Panc1 (cell line): ENCODE results near the gene CPT1C. TPM values are rescaled to one million over a fixed set of nuclear protein-coding genes. Genes with fewer than 3 reads are reported as not detected.
A peak's percentile ranks its signal among the peaks of the same experiment; 100 is the strongest.

Source experiments
- ATAC-seq: fragments of 200-7000 bp; cut with Tn5 transposase; 2 replicates; pipeline ENCODE4 v1.9.1; 2020; ENCODE audit warnings: mild to moderate bottlenecking, moderate library complexity
- BruUV-seq: library from RNA; stranded (reverse); fragments of 400-500 nt; replicated peaks from 2 replicates; lab custom pipeline; 2021; lab: Mats Ljungman, UMichigan
- CTCF ChIA-PET: fragments of 300-600 bp; sonication (Branson Sonifier 250); formaldehyde crosslinking; loops from one replicate; lab custom pipeline; 2022; ENCODE audit warnings: antibody characterized with exemption; lab: Charles Lee
- POLR2A ChIA-PET: fragments of 300-600 bp; sonication (Branson Sonifier 250); formaldehyde crosslinking; loops from one replicate; lab custom pipeline; 2022; ENCODE audit warnings: antibody characterized with exemption; lab: Charles Lee
- DNase-seq: peaks from one replicate; pipeline ENCODE4 v3.0.0-alpha.2; 2010; ENCODE audit warnings: low read depth, low spot score
- H3K27ac ChIP-seq: 2 replicates; pipeline ENCODE4 v1.5.1; 2011; ENCODE audit warnings: mild to moderate bottlenecking, low read length, inconsistent platforms
- H3K27me3 ChIP-seq: fragments of 200-500 bp; sonication (Bioruptor generic); 2 replicates; pipeline ENCODE4 v1.6.0; 2014; ENCODE audit warnings: low read length, inconsistent platforms; ENCODE audit not compliant: control insufficient read depth, insufficient read depth
- H3K36me3 ChIP-seq: fragments of 200-500 bp; sonication (Bioruptor generic); 2 replicates; pipeline ENCODE4 v1.5.1; 2014; ENCODE audit warnings: inconsistent platforms, mild to moderate bottlenecking, low read length, moderate library complexity; ENCODE audit not compliant: control insufficient read depth, insufficient read depth
- H3K4me1 ChIP-seq: 2 replicates; pipeline ENCODE4 v1.5.1; 2011; ENCODE audit warnings: inconsistent platforms, mild to moderate bottlenecking, low read length, moderate library complexity; ENCODE audit not compliant: control insufficient read depth, insufficient read depth
- H3K4me3 ChIP-seq, 2 experiments: 2 replicates each; pipeline ENCODE4 v1.5.1; 2011 to 2012; ENCODE audit warnings: low read depth in 2 of 2, low read length in 2 of 2, mild to moderate bottlenecking in 2 of 2, inconsistent platforms in 1 of 2, moderate library complexity in 1 of 2
- H3K9me3 ChIP-seq: fragments of 200-500 bp; sonication (Bioruptor generic); 2 replicates; pipeline ENCODE4 v1.5.1; 2014; ENCODE audit warnings: low read depth, mild to moderate bottlenecking, inconsistent platforms, low read length, moderate library complexity; ENCODE audit not compliant: control insufficient read depth, insufficient read depth
- POLR2AphosphoS5 ChIP-seq: IDR thresholded peaks from 2 replicates; pipeline ENCODE4 v1.6.1; 2012; ENCODE audit warnings: mild to moderate bottlenecking, low read depth, low read length, moderate library complexity
- SIN3A ChIP-seq: IDR thresholded peaks from 2 replicates; pipeline ENCODE4 v1.6.1; 2012; ENCODE audit warnings: low read depth, mild to moderate bottlenecking, low read length, moderate library complexity, borderline replicate concordance; ENCODE audit not compliant: insufficient read depth
- TCF7L2 ChIP-seq: IDR thresholded peaks from 2 replicates; pipeline ENCODE4 v1.6.1; 2011; ENCODE audit warnings: mild to moderate bottlenecking, low read depth, low read length, inconsistent platforms
- in situ Hi-C: cut with HindIII; loops from 2 replicates; pipeline ENCODE4 v1.10.0; 2016; ENCODE audit warnings: low sequenced_read_pairs, low pct_unique_long_range_greater_than_20kb
- intact Hi-C: fragments of 100-400 bp; cut with micrococcal nuclease; formaldehyde crosslinking; loops from one replicate; pipeline ENCODE4 v1.10.0; 2022; ENCODE audit not compliant: unreplicated experiment
- total RNA-seq: library from RNA; stranded (reverse); gene quantifications from one replicate; pipeline ENCODE4 v1.2.1, GENCODE V29; 2021; ENCODE audit not compliant: unreplicated experiment
- TF ChIP-seq, protein P1 (sequence below): fragments of 450-650 bp; IDR thresholded peaks from 2 replicates; pipeline ENCODE4 v1.5.1; 2017; ENCODE audit warnings: mild to moderate bottlenecking
- TF ChIP-seq, protein P2 (sequence below), 2 experiments: IDR thresholded peaks; 2 replicates each; pipeline ENCODE4 v1.6.1; 2011 to 2012; ENCODE audit warnings: low read depth in 2 of 2, control low read depth in 1 of 2, low read length in 1 of 2, mild to moderate bottlenecking in 1 of 2, moderate library complexity in 1 of 2; ENCODE audit not compliant: insufficient read depth in 1 of 2

CPT1C gene
- total RNA-seq, 1 experiment from 2014 or later = 0.23 TPM

DNA sequence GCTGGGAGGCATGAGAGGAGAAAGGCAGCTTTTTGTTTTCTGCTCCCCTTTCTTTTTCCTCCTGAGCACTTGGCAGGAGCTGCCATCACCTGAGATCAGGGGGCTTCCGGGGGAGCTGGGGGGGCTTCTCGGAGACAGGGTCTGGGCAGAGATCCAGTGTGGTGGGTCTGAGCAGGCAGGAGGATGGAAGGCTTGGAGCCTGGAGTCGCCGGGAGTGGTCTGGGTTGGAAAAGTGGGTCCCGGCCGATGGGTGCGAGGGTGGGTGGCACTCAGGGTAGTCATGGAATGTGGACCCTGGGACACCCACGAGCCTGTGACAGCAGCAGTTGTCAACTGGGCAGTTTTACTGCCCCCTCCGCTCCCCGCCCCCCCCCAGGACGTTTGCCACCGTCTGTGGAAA lies 3.8 kb upstream of the CPT1C start:
- DNase-seq = no peak
- ChIA-PET POLR2A (no interaction called here), CTCF (no interaction called here)
- intact Hi-C loops = no loop called here
- H3K36me3 ChIP-seq = peaks cover 4% of the 10 kb centered on the region; the same call in 1 of the 2 replicates
- 0 out of 2 replicates have a peak, but pooled peaks cover 2% of the 10 kb centered on the region for H3K4me1 ChIP-seq
- no peak overlapping the region for H3K4me3 ChIP-seq
- BruUV-seq = no TSS peak
- TF ChIP-seq TCF7L2 = no peak
- TF ChIP-seq POLR2AphosphoS5 = no peak
- TF ChIP-seq SIN3A = no peak
- TF ChIP-seq, protein P1, sequence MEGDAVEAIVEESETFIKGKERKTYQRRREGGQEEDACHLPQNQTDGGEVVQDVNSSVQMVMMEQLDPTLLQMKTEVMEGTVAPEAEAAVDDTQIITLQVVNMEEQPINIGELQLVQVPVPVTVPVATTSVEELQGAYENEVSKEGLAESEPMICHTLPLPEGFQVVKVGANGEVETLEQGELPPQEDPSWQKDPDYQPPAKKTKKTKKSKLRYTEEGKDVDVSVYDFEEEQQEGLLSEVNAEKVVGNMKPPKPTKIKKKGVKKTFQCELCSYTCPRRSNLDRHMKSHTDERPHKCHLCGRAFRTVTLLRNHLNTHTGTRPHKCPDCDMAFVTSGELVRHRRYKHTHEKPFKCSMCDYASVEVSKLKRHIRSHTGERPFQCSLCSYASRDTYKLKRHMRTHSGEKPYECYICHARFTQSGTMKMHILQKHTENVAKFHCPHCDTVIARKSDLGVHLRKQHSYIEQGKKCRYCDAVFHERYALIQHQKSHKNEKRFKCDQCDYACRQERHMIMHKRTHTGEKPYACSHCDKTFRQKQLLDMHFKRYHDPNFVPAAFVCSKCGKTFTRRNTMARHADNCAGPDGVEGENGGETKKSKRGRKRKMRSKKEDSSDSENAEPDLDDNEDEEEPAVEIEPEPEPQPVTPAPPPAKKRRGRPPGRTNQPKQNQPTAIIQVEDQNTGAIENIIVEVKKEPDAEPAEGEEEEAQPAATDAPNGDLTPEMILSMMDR = no peak
- TF ChIP-seq, protein P2, sequence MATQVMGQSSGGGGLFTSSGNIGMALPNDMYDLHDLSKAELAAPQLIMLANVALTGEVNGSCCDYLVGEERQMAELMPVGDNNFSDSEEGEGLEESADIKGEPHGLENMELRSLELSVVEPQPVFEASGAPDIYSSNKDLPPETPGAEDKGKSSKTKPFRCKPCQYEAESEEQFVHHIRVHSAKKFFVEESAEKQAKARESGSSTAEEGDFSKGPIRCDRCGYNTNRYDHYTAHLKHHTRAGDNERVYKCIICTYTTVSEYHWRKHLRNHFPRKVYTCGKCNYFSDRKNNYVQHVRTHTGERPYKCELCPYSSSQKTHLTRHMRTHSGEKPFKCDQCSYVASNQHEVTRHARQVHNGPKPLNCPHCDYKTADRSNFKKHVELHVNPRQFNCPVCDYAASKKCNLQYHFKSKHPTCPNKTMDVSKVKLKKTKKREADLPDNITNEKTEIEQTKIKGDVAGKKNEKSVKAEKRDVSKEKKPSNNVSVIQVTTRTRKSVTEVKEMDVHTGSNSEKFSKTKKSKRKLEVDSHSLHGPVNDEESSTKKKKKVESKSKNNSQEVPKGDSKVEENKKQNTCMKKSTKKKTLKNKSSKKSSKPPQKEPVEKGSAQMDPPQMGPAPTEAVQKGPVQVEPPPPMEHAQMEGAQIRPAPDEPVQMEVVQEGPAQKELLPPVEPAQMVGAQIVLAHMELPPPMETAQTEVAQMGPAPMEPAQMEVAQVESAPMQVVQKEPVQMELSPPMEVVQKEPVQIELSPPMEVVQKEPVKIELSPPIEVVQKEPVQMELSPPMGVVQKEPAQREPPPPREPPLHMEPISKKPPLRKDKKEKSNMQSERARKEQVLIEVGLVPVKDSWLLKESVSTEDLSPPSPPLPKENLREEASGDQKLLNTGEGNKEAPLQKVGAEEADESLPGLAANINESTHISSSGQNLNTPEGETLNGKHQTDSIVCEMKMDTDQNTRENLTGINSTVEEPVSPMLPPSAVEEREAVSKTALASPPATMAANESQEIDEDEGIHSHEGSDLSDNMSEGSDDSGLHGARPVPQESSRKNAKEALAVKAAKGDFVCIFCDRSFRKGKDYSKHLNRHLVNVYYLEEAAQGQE (IDR thresholded peaks at IDR 0.05; ENCODE audit: insufficient read depth in 1 of 2, low read depth in 2 of 2, low read length in 1 of 2) = no peak
- H3K9me3 ChIP-seq = no peaks in the 10 kb centered on the region
- H3K27ac ChIP-seq = no peak overlapping the region
- no peaks in the 10 kb centered on the region for H3K27me3 ChIP-seq
- in situ Hi-C loops = no loop called here
- ATAC-seq = no peak

DNA sequence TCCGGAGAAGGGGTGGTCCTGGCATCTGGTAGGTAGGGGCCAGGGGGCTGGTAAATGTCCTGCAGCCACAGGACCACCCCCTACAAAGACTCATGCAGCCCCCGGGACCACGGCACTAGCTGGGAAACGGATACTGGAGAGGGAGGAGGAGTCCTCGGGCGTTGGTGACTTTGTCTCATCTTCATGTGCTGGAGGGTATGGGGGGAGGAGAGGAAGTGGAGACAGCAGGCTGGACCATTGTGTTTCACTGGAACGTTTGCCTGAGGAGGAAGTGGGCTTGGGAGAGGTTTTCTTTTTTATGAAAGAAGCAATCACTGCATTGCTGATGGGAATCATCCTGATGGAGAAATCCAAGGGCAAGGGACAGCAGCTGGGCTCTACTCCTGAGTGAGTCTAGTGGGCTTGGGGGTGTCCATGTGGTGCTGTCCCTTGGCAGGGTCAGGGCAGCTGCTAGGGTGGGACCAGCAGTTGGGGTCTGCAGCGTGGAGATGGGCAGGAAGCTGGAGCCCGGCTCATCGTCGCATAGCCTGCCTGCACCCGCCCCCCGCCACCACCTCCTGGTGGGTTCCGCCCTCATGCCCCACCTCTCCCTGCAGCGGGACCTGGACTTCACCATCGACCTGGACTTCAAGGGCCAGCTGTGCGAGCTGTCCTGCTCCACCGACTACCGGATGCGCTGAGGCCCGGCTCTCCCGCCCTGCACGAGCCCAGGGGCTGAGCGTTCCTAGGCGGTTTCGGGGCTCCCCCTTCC lies 3.2 kb upstream of the CPT1C start:
- CTCF ChIA-PET = no interaction called here
- intact Hi-C loops = no loop called here

DNA sequence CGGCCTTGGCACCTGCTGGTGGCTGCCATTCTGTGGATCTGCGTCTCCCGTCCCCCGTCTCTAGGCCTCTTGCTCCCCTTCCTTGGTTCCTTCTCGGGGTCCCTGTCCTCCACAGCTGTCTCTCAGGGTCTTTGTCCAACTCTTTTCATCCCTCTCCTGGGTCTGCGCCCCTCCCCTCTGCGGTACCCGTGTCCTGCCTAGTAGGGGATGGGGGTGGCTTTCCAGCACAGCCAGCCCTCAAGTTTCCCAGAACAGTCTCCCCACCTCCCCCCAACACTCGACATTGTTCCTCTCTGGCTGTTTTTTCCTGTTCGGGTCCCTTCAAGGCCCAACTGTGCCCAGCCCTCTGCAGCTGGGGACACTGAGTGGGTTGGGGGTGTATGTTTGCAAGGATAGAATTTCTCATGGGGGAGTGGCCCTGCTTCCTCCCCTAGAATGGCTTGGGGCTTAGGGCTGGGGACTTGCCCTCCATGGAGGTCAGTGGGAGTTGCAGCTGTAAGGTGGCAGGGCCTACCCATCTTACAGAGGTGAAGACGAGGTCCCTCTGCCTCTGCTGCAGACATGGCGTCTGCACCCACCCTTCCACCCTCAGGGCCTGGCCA lies 2.3 kb upstream of the CPT1C start:
- ChIA-PET POLR2A (no interaction called here), CTCF (no interaction called here)
- no peak for DNase-seq
- Histone ChIP-seq H3K9me3 (no peaks in the 10 kb centered on the region), H3K27me3 (no peaks in the 10 kb centered on the region), H3K4me1 (0 out of 2 replicates have a peak, but pooled peaks cover 2% of the 10 kb centered on the region), H3K4me3 (no peak overlapping the region), H3K27ac (no peak overlapping the region), H3K36me3 (no peaks in the 10 kb centered on the region)
- BruUV-seq = no TSS peak
- peak; percentile 3; the same call in 1 of the 2 replicates for ATAC-seq
- in situ Hi-C loops = no loop called here
- TF ChIP-seq POLR2AphosphoS5 (0 out of 2 replicates have a peak, but pooled peaks have one; percentile 6), TCF7L2 (no peak), SIN3A (no peak)
- TF ChIP-seq, protein P1 = no peak
- TF ChIP-seq, protein P2 (IDR thresholded peaks at IDR 0.05; ENCODE audit: insufficient read depth in 1 of 2, low read depth in 2 of 2, low read length in 1 of 2) = no peak
- intact Hi-C loops = no loop called here

More for the DNA sequence above, 3.2 kb upstream of the CPT1C start:
- DNase-seq = no peak
- no peaks in the 10 kb centered on the region for H3K27me3 ChIP-seq
- H3K36me3 ChIP-seq = no peaks in the 10 kb centered on the region
- no peak overlapping the region for H3K4me3 ChIP-seq
- POLR2A ChIA-PET = no interaction called here
- ATAC-seq = no peak
- no peak overlapping the region for H3K27ac ChIP-seq
- no peaks in the 10 kb centered on the region for H3K9me3 ChIP-seq
- H3K4me1 ChIP-seq = 0 out of 2 replicates have a peak, but pooled peaks cover 2% of the 10 kb centered on the region
- no peak for TF ChIP-seq TCF7L2
- TSS peak; percentile 59 for BruUV-seq
- in situ Hi-C loops = no loop called here
